IMR-90 (cell line): ENCODE measurements around the gene EMP1. TPM values are rescaled to one million over a fixed set of nuclear protein-coding genes. Genes with fewer than 3 reads are reported as not detected.

Source experiments
- ATAC-seq: fragments of 200-7000 bp; cut with Tn5 transposase; 2 replicates; pipeline ENCODE4 v1.9.1; 2020; ENCODE audit warnings: low read depth, mild to moderate bottlenecking, moderate library complexity
- BruUV-seq: library from RNA; stranded (reverse); fragments of 400-500 nt; replicated peaks from 2 replicates; lab custom pipeline; 2021; lab: Mats Ljungman, UMichigan
- CTCF ChIA-PET: fragments of 300-600 bp; formaldehyde crosslinking; extraction: SDS; loops from one replicate; lab custom pipeline; 2021; ENCODE audit warnings: antibody characterized with exemption; lab: Yijun Ruan, JAX
- POLR2A ChIA-PET: fragments of 300-600 bp; sonication (Branson Sonifier 250); formaldehyde crosslinking; loops from one replicate; lab custom pipeline; 2022; ENCODE audit warnings: antibody characterized with exemption; ENCODE audit not compliant: unreplicated experiment; lab: Charles Lee
- DNase-seq: peaks from one replicate; pipeline ENCODE4 v3.0.0; 2013
- H2AFZ ChIP-seq: replicated peaks from 2 replicates; pipeline ENCODE3; 2013; ENCODE audit warnings: low read length, mild to moderate bottlenecking; ENCODE audit not compliant: poor library complexity
- H2AK5ac ChIP-seq: 2 replicates; pipeline ENCODE4 v1.6.1; 2013; ENCODE audit warnings: low read depth, low read length, inconsistent platforms
- H2AK9ac ChIP-seq: replicated peaks from 2 replicates; pipeline ENCODE3; 2013; ENCODE audit warnings: mild to moderate bottlenecking, low read depth, low read length, moderate library complexity; ENCODE audit not compliant: poor library complexity
- H2BK120ac ChIP-seq: 2 replicates; pipeline ENCODE4 v1.6.1; 2013; ENCODE audit warnings: low read depth, low read length, inconsistent platforms
- H2BK15ac ChIP-seq: 3 replicates; pipeline ENCODE4 v1.6.1; 2013; ENCODE audit warnings: low read depth, low read length, inconsistent platforms
- H2BK20ac ChIP-seq: 2 replicates; pipeline ENCODE4 v1.6.1; 2013; ENCODE audit warnings: low read depth, mild to moderate bottlenecking, inconsistent platforms, low read length, moderate library complexity
- H2BK5ac ChIP-seq: 2 replicates; pipeline ENCODE4 v1.6.1; 2013; ENCODE audit warnings: mild to moderate bottlenecking, low read depth, low read length, inconsistent platforms; ENCODE audit not compliant: poor library complexity, severe bottlenecking
- H3K14ac ChIP-seq: replicated peaks from 2 replicates; pipeline ENCODE4 v1.6.1; 2013; ENCODE audit warnings: low read depth, low read length, inconsistent platforms
- H3K18ac ChIP-seq: 2 replicates; pipeline ENCODE4 v1.6.1; 2013; ENCODE audit warnings: low read depth, low read length, control low read depth
- H3K23ac ChIP-seq: 2 replicates; pipeline ENCODE4 v1.6.1; 2013; ENCODE audit warnings: low read depth, low read length, inconsistent platforms
- H3K27ac ChIP-seq: 2 replicates; pipeline ENCODE4 v1.5.1; 2013; ENCODE audit warnings: mild to moderate bottlenecking, control low read depth, low read length; ENCODE audit not compliant: insufficient read depth
- H3K27me3 ChIP-seq: 2 replicates; pipeline ENCODE4 v1.6.1; 2013; ENCODE audit warnings: low read length; ENCODE audit not compliant: control insufficient read depth, insufficient read depth
- H3K36me3 ChIP-seq: 2 replicates; pipeline ENCODE4 v1.6.1; 2013; ENCODE audit warnings: low read length, mixed read lengths; ENCODE audit not compliant: control insufficient read depth, insufficient read depth
- H3K4ac ChIP-seq: 2 replicates; pipeline ENCODE4 v1.6.1; 2013; ENCODE audit warnings: low read depth, low read length, inconsistent platforms
- H3K4me1 ChIP-seq: 2 replicates; pipeline ENCODE4 v1.6.1; 2013; ENCODE audit warnings: low read length, mixed read lengths; ENCODE audit not compliant: control insufficient read depth, insufficient read depth
- H3K4me2 ChIP-seq: 2 replicates; pipeline ENCODE4 v1.6.1; 2013; ENCODE audit warnings: low read depth, mild to moderate bottlenecking, control low read depth, low read length, moderate library complexity
- H3K4me3 ChIP-seq: 2 replicates; pipeline ENCODE4 v1.5.1; 2013; ENCODE audit warnings: low read depth, mild to moderate bottlenecking, control low read depth, low read length, moderate library complexity; ENCODE audit not compliant: insufficient read depth
- H3K56ac ChIP-seq: 2 replicates; pipeline ENCODE4 v1.6.1; 2013; ENCODE audit warnings: low read length, inconsistent platforms; ENCODE audit not compliant: insufficient read depth; ENCODE audit errors: extremely low read depth
- H3K79me1 ChIP-seq, 2 experiments: 2 replicates each; pipeline ENCODE4 v1.6.1; 2013; ENCODE audit warnings: low read length in 2 of 2, inconsistent platforms in 1 of 2, low read depth in 1 of 2
- H3K9ac ChIP-seq: 2 replicates; pipeline ENCODE4 v1.6.1; 2013; ENCODE audit warnings: low read depth, low read length, control low read depth
- H3K9me1 ChIP-seq: 2 replicates; pipeline ENCODE4 v1.6.1; 2013; ENCODE audit warnings: low read length, inconsistent platforms; ENCODE audit not compliant: insufficient read depth
- H3K9me3 ChIP-seq: 2 replicates; pipeline ENCODE4 v1.6.1; 2013; ENCODE audit warnings: low read length; ENCODE audit not compliant: control insufficient read depth, insufficient read depth
- H4K20me1 ChIP-seq: 2 replicates; pipeline ENCODE4 v1.6.1; 2013; ENCODE audit warnings: low read length, inconsistent platforms; ENCODE audit not compliant: insufficient read depth
- H4K5ac ChIP-seq: 2 replicates; pipeline ENCODE4 v1.6.1; 2013; ENCODE audit warnings: mild to moderate bottlenecking, low read depth, low read length, control low read depth
- H4K8ac ChIP-seq, 2 experiments: 2 replicates each; pipeline ENCODE4 v1.6.1; 2013; ENCODE audit warnings: low read depth in 2 of 2, low read length in 2 of 2, control low read depth in 1 of 2, inconsistent platforms in 1 of 2
- H4K91ac ChIP-seq: 2 replicates; pipeline ENCODE4 v1.6.1; 2013; ENCODE audit warnings: low read depth, low read length, inconsistent platforms; ENCODE audit not compliant: insufficient read depth
- CEBPB ChIP-seq: IDR thresholded peaks from 2 replicates; pipeline ENCODE4 v1.6.1; 2012; ENCODE audit warnings: low read depth, low read length, improper control_type of control experiment
- CHD1 ChIP-seq: IDR thresholded peaks from 2 replicates; pipeline ENCODE4 v1.6.1; 2012; ENCODE audit warnings: low read depth, low read length, improper control_type of control experiment
- CTCF ChIP-seq: conservative IDR thresholded peaks from 2 replicates; pipeline ENCODE4 v1.5.1; 2012; ENCODE audit warnings: mild to moderate bottlenecking, low read depth, low read length, improper control_type of control experiment
- ELK1 ChIP-seq: fragments of 150-350 bp; IDR thresholded peaks from 2 replicates; pipeline ENCODE4 v1.6.1; 2016; ENCODE audit warnings: low read depth, mild to moderate bottlenecking, low read length, moderate library complexity, borderline replicate concordance
- FOS ChIP-seq: fragments of 150-350 bp; IDR thresholded peaks from 2 replicates; pipeline ENCODE4 v1.6.1; 2016; ENCODE audit warnings: low read depth, low read length
- MAFK ChIP-seq: IDR thresholded peaks from 2 replicates; pipeline ENCODE4 v1.6.1; 2012; ENCODE audit warnings: low read depth, low read length, improper control_type of control experiment
- MAZ ChIP-seq: IDR thresholded peaks from 2 replicates; pipeline ENCODE4 v1.6.1; 2012; ENCODE audit warnings: low read depth, mild to moderate bottlenecking, low read length, improper control_type of control experiment, moderate library complexity, borderline replicate concordance
- MXI1 ChIP-seq: IDR thresholded peaks from 2 replicates; pipeline ENCODE4 v1.6.1; 2012; ENCODE audit warnings: low read depth, mild to moderate bottlenecking, low read length, moderate library complexity, borderline replicate concordance
- NFE2L2 ChIP-seq: fragments of 150-350 bp; IDR thresholded peaks from 2 replicates; pipeline ENCODE4 v1.6.1; 2016; ENCODE audit warnings: low read depth, mild to moderate bottlenecking, low read length
- POLR2A ChIP-seq: IDR thresholded peaks from 2 replicates; pipeline ENCODE4 v1.6.1; 2012; ENCODE audit warnings: mild to moderate bottlenecking, low read depth, low read length
- RCOR1 ChIP-seq: IDR thresholded peaks from 2 replicates; pipeline ENCODE4 v1.6.1; 2012; ENCODE audit warnings: mild to moderate bottlenecking, low read length, improper control_type of control experiment; ENCODE audit not compliant: insufficient replicate concordance
- RFX5 ChIP-seq: IDR thresholded peaks from 2 replicates; pipeline ENCODE4 v1.8.0; 2012; ENCODE audit warnings: low read depth, mild to moderate bottlenecking, low read length, moderate library complexity
- SMC3 ChIP-seq: fragments of 150-350 bp; IDR thresholded peaks from 2 replicates; pipeline ENCODE4 v1.6.1; 2016; ENCODE audit warnings: low read depth, mild to moderate bottlenecking, antibody characterized with exemption, low read length, moderate library complexity
- USF2 ChIP-seq: fragments of 150-350 bp; IDR thresholded peaks from 2 replicates; pipeline ENCODE4 v1.6.1; 2017; ENCODE audit warnings: mild to moderate bottlenecking, antibody characterized with exemption, low read length, low read depth
- WGBS, 2 experiments: methylation state at CpG; one replicate each; pipeline versions ENCODE4 v1.1.5 to v1.1.7; 2013; ENCODE audit warnings: missing lambda C conversion rate in 2 of 2; ENCODE audit not compliant: insufficient read length in 1 of 2; ENCODE audit errors: extremely low coverage in 2 of 2; 5-methylcytosine and 5-hydroxymethylcytosine counted together
- dilution Hi-C: fragments of 300-500 bp; cut with HindIII; formaldehyde crosslinking; loops from one replicate; pipeline ENCODE4 v1.14.3; 2018; ENCODE audit warnings: low sequenced_read_pairs; ENCODE audit not compliant: unreplicated experiment
- in situ Hi-C: fragments of 300-500 bp; cut with MboI; formaldehyde crosslinking; loops from 3 replicates; pipeline ENCODE4 v1.14.3; 2019; ENCODE audit warnings: low sequenced_read_pairs, inconsistent platforms, mixed read lengths
- intact Hi-C: fragments of 100-400 bp; cut with micrococcal nuclease; formaldehyde crosslinking; loops from 2 replicates; pipeline ENCODE4 v1.10.0; 2022
- polyA plus RNA-seq, 3 experiments: library from polyadenylated mRNA; depleted of rRNA; stranded (reverse); fragments of >200 nt; gene quantifications; 2 replicates each; pipeline ENCODE4 v1.2.3, GENCODE V29; 2012; ENCODE audit warnings: low replicate concordance in 1 of 3
- total RNA-seq: library from RNA; depleted of rRNA; stranded (reverse); fragments of >200 nt; gene quantifications from 2 replicates; pipeline ENCODE4 v1.2.3, GENCODE V29; 2012

Gene EMP1
- total and polyA plus RNA-seq, 2 of the 4 experiments (the other 2 are of a cell fraction), result 137 to 201 TPM

GRCh38 chr12:13252616-13253015, 56.1 kb downstream of the EMP1 start:
- no peak overlapping the region for H4K8ac ChIP-seq
- POLR2A ChIA-PET, result interaction anchor here (0.6 kb wide), 1 partner anchor 536 kb away, joined by 6 read pairs; no protein-coding TSS in a partner anchor
- H3K9me1 ChIP-seq, result no peaks in the 10 kb centered on the region; the same call in none of the 2 replicates
- no peak overlapping the region for H3K27ac ChIP-seq
- no peaks in the 10 kb centered on the region for H3K9me3 ChIP-seq
- no peak overlapping the region for H3K14ac ChIP-seq
- dilution Hi-C loops, result no loop called here
- no peak overlapping the region for H3K4me3 ChIP-seq
- no peak overlapping the region for H4K5ac ChIP-seq
- no peak for TF ChIP-seq MAZ
- TF ChIP-seq RCOR1, result no peak
- no peak for TF ChIP-seq USF2
- no peak for TF ChIP-seq CHD1
- no peak for TF ChIP-seq NFE2L2
- TF ChIP-seq MXI1, result no peak
- no peak for TF ChIP-seq MAFK
- no peak for TF ChIP-seq SMC3
- TF ChIP-seq CEBPB, result no peak
- TF ChIP-seq CTCF, result no peak
- TF ChIP-seq FOS, result no peak
- TF ChIP-seq ELK1, result no peak
- no peak for TF ChIP-seq POLR2A
- TF ChIP-seq RFX5, result no peak
- H2AK9ac ChIP-seq, result no peak overlapping the region
- intact Hi-C loops, result no loop called here
- H3K79me1 ChIP-seq, result no peaks in the 10 kb centered on the region
- H3K18ac ChIP-seq, result no peak overlapping the region
- CTCF ChIA-PET, result no interaction called here
- H2BK15ac ChIP-seq, result no peak overlapping the region
- H4K91ac ChIP-seq, result no peak overlapping the region
- WGBS, 2 experiments, result no CpG with 5 or more reads among the region's 3 CpGs
- no peak for ATAC-seq
- H3K9ac ChIP-seq, result no peak overlapping the region
- H3K4ac ChIP-seq, result no peak overlapping the region
- H3K56ac ChIP-seq, result no peak overlapping the region
- no peak overlapping the region for H3K4me2 ChIP-seq
- no peak overlapping the region for H2AFZ ChIP-seq
- no peaks in the 10 kb centered on the region for H3K36me3 ChIP-seq
- no peak overlapping the region for H2BK5ac ChIP-seq
- H2AK5ac ChIP-seq, result no peak overlapping the region
- DNase-seq, result no peak
- H3K23ac ChIP-seq, result no peak overlapping the region
- BruUV-seq, result no TSS peak
- in situ Hi-C loops, result no loop called here
- peaks cover 5% of the 10 kb centered on the region for H3K4me1 ChIP-seq
- no peak overlapping the region for H2BK20ac ChIP-seq
- H4K20me1 ChIP-seq, result no peaks in the 10 kb centered on the region
- H2BK120ac ChIP-seq, result no peak overlapping the region
- 0 out of 2 replicates have a peak, but pooled peaks cover 2% of the 10 kb centered on the region for H3K27me3 ChIP-seq
